Neural progenitor cell (in vitro differentiated cells): ENCODE measurements around the gene LRRC10. TPM values are rescaled to one million over a fixed set of nuclear protein-coding genes. Genes with fewer than 3 reads are reported as not detected.

ENCODE experiments used
- DNase-seq: peaks from one replicate; pipeline ENCODE4 v3.0.0-alpha.2; 2016; ENCODE audit warnings: low spot score
- H2AFZ ChIP-seq: fragments of 200-600 bp; sonication (generic); replicated peaks from 2 replicates; pipeline ENCODE4 v1.6.1; 2016; ENCODE audit warnings: antibody characterized with exemption
- H3F3A ChIP-seq: fragments of 200-600 bp; sonication (generic); 2 replicates; pipeline ENCODE4 v1.6.1; 2016; ENCODE audit warnings: antibody characterized with exemption, low read depth
- H3K27ac ChIP-seq: fragments of 200-600 bp; sonication (generic); 2 replicates; pipeline ENCODE4 v1.5.1; 2016; ENCODE audit warnings: mild to moderate bottlenecking
- H3K27me3 ChIP-seq: fragments of 200-600 bp; sonication (generic); 2 replicates; pipeline ENCODE4 v1.6.1; 2016; ENCODE audit warnings: mild to moderate bottlenecking, moderate library complexity
- H3K36me3 ChIP-seq: fragments of 200-600 bp; sonication (generic); 2 replicates; pipeline ENCODE4 v1.5.1; 2016
- H3K4me1 ChIP-seq: fragments of 200-600 bp; sonication (generic); 2 replicates; pipeline ENCODE4 v1.6.1; 2016; ENCODE audit warnings: mixed run types
- H3K4me2 ChIP-seq: fragments of 200-600 bp; sonication (generic); 2 replicates; pipeline ENCODE4 v1.6.1; 2016
- H3K4me3 ChIP-seq: fragments of 200-600 bp; sonication (generic); 2 replicates; pipeline ENCODE4 v1.5.1; 2016
- H3K79me2 ChIP-seq: fragments of 200-600 bp; sonication (generic); 2 replicates; pipeline ENCODE4 v1.6.1; 2016; ENCODE audit warnings: low read depth
- H3K9ac ChIP-seq: fragments of 200-600 bp; sonication (generic); 2 replicates; pipeline ENCODE4 v1.6.1; 2016
- H3K9me3 ChIP-seq: fragments of 200-600 bp; sonication (generic); 2 replicates; pipeline ENCODE4 v1.5.1; 2016; ENCODE audit warnings: low read depth
- H4K20me1 ChIP-seq: fragments of 200-600 bp; sonication (generic); 2 replicates; pipeline ENCODE4 v1.6.1; 2016; ENCODE audit warnings: low read depth
- H3K27ac Mint-ChIP-seq: 3 replicates; pipeline ENCODE4 v1.8.0; 2021; ENCODE audit warnings: mixed read lengths
- H3K27me3 Mint-ChIP-seq: 2 replicates; pipeline ENCODE4 v1.8.0; 2022; ENCODE audit warnings: low read depth, mild to moderate bottlenecking, inconsistent platforms, moderate library complexity, mixed read lengths; ENCODE audit not compliant: insufficient read depth
- H3K36me3 Mint-ChIP-seq: 3 replicates; pipeline ENCODE4 v1.8.0; 2021; ENCODE audit warnings: mixed read lengths
- H3K4me1 Mint-ChIP-seq: 3 replicates; pipeline ENCODE4 v1.8.0; 2021; ENCODE audit warnings: mixed read lengths
- H3K4me3 Mint-ChIP-seq: 3 replicates; pipeline ENCODE4 v1.8.0; 2021; ENCODE audit warnings: mild to moderate bottlenecking, moderate library complexity, mixed read lengths
- H3K9me3 Mint-ChIP-seq: 3 replicates; pipeline ENCODE4 v1.8.0; 2020; ENCODE audit warnings: mixed read lengths
- EZH2 ChIP-seq: fragments of 200-600 bp; sonication (generic); IDR thresholded peaks from 2 replicates; pipeline ENCODE4 v1.6.1; 2017; ENCODE audit warnings: antibody characterized with exemption, mild to moderate bottlenecking, moderate library complexity
- EZH2phosphoT487 ChIP-seq: fragments of 200-600 bp; sonication (generic); IDR thresholded peaks from 2 replicates; pipeline ENCODE4 v1.6.1; 2017; ENCODE audit warnings: antibody characterized with exemption
- total RNA-seq: library from RNA; depleted of rRNA; stranded (reverse); fragments of >200 nt; gene quantifications from 2 replicates; pipeline ENCODE4 v1.2.3, GENCODE V29; 2015; ENCODE audit warnings: low replicate concordance
- TF ChIP-seq, protein P1 (sequence below): fragments of 200-600 bp; sonication (generic); IDR thresholded peaks from 2 replicates; pipeline ENCODE4 v1.5.1; 2017; ENCODE audit warnings: antibody characterized with exemption, mild to moderate bottlenecking

LRRC10 gene
- total RNA-seq, 1 donor from 2014 or later = not detected

DNA sequence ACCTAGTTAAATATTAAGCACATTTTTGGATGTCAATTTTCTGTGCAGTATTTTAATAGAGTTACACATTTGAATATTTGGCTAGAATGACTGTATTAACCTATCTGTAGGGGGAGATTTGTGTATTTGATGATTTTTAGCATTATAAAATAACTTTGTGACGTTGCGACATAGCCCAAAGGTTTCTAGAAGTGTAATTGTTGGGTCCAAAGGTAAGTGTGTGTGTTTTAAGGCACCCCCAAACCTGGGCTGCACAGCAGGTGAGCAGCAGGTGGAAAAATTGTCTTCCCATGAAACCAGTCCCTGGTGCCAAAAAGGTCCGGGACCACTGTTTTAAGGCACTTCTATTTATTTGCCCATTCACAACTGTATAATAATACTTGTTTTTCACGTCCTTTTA is 22.2 kb downstream of the LRRC10 start:
- H3K9me3 Mint-ChIP-seq = no peaks in the 10 kb centered on the region
- H3K4me1 Mint-ChIP-seq = peaks cover 11% of the 10 kb centered on the region
- DNase-seq = no peak
- no peak overlapping the region for H3K27ac ChIP-seq
- no peaks in the 10 kb centered on the region for H3K27me3 ChIP-seq
- H3K4me1 ChIP-seq = peaks cover 16% of the 10 kb centered on the region
- peaks cover 26% of the 10 kb centered on the region for H3F3A ChIP-seq
- peaks cover 65% of the 10 kb centered on the region for H3K79me2 ChIP-seq
- no peak overlapping the region for H2AFZ ChIP-seq
- H3K4me2 ChIP-seq = no peak overlapping the region
- TF ChIP-seq, protein P1, sequence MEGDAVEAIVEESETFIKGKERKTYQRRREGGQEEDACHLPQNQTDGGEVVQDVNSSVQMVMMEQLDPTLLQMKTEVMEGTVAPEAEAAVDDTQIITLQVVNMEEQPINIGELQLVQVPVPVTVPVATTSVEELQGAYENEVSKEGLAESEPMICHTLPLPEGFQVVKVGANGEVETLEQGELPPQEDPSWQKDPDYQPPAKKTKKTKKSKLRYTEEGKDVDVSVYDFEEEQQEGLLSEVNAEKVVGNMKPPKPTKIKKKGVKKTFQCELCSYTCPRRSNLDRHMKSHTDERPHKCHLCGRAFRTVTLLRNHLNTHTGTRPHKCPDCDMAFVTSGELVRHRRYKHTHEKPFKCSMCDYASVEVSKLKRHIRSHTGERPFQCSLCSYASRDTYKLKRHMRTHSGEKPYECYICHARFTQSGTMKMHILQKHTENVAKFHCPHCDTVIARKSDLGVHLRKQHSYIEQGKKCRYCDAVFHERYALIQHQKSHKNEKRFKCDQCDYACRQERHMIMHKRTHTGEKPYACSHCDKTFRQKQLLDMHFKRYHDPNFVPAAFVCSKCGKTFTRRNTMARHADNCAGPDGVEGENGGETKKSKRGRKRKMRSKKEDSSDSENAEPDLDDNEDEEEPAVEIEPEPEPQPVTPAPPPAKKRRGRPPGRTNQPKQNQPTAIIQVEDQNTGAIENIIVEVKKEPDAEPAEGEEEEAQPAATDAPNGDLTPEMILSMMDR = no peak
- TF ChIP-seq EZH2 (no peak), EZH2phosphoT487 (no peak)
- no peak overlapping the region for H3K27ac Mint-ChIP-seq
- H3K4me3 Mint-ChIP-seq = no peak overlapping the region
- peaks cover 15% of the 10 kb centered on the region for H4K20me1 ChIP-seq
- H3K27me3 Mint-ChIP-seq = peaks cover 2% of the 10 kb centered on the region
- H3K4me3 ChIP-seq = no peak overlapping the region
- peaks cover 49% of the 10 kb centered on the region for H3K36me3 ChIP-seq
- H3K9ac ChIP-seq = no peak overlapping the region
- H3K36me3 Mint-ChIP-seq = peaks cover 36% of the 10 kb centered on the region
- H3K9me3 ChIP-seq = no peaks in the 10 kb centered on the region

DNA sequence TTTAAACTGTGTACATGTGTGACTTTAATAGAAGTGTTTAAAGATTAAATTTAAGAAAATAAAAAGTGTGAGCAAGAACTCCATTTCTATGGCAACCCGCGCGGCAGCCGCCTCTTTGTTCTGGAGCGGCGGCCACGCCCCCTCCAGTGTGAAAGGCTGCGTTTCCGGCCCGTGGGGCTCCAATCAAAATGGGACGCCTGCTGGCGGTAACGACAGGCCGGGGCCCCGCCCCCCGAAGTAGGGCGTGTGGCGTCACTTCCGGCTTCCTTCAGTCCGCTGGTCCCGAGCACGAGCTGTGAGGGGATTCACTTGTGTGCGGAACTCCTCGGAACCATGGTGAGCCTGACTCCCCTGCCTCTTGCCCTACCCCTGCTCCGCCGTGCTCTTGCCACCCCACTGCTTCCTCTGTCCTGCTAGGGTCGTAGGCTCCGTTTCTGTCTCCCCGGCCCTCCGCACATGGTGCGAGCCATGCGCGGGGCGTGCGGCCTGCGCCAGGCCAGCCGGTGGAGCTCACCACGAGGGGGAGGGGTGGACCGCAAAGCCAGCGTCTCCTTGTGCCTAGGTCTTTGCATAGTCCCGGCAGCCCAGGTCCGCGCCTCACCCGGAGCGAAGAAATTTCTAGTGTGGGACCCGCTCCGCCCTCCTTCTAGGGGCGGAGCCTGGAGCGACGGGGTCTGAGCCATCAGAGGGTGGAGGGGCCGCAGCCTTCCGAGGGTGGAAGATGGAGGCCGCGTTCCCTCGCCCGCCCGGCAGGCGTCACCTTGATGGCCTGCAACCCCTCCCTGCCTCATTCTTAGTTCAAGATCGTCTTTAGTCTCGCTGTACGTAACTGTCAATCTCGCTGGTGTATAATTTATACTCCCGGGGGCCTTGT is 25.3 kb downstream of the LRRC10 start, which contains the start of gene CCT2:
Gene CCT2, plus strand, starts transcription at position 271 of the 874 bp plus-strand sequence. Its CDS starts 63 bp downstream, at position 334.
- H3K9ac ChIP-seq = peak within 1 kb of the TSS; percentile 71

DNA sequence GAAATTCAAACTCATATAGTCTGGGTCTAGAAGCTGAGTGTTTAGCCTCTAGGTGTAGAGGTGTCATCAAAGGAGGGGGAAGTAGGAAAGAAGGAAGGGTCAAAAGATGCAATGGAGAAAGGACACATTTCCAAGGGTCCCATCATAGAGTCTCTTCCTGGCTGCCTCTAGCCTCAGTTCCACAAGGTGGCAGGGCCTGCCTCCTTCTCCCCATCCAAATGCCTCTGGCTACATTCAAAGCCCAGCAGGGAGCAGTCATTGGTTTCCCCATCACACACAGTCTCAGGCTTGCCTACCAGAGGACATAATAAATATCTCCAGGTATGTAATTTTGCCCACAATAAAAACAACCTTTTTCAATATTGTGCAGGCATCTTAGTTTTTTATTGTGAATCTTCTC is 27.5 kb downstream of the LRRC10 start:
- H3K27me3 ChIP-seq = no peaks in the 10 kb centered on the region
- H3K9me3 ChIP-seq = no peaks in the 10 kb centered on the region
- H3K9ac ChIP-seq = no peak overlapping the region
- H3K79me2 ChIP-seq = peaks cover 29% of the 10 kb centered on the region
- Mint-ChIP-seq H3K4me3 (no peak overlapping the region), H3K27me3 (no peaks in the 10 kb centered on the region), H3K9me3 (no peaks in the 10 kb centered on the region), H3K36me3 (peaks cover 5% of the 10 kb centered on the region), H3K4me1 (peaks cover 17% of the 10 kb centered on the region), H3K27ac (no peak overlapping the region)
- H3K27ac ChIP-seq = no peak overlapping the region
- peak overlapping the region; percentile 62 for H2AFZ ChIP-seq
- H3K4me2 ChIP-seq = no peak overlapping the region
- H3K4me3 ChIP-seq = no peak overlapping the region
- peaks cover 41% of the 10 kb centered on the region for H3F3A ChIP-seq
- TF ChIP-seq, protein P1 = peak; percentile 36
- TF ChIP-seq EZH2phosphoT487 (no peak), EZH2 (no peak)
- DNase-seq = peak; percentile 55
- H3K36me3 ChIP-seq = peaks cover 16% of the 10 kb centered on the region
- peaks cover 15% of the 10 kb centered on the region for H4K20me1 ChIP-seq
- peaks cover 16% of the 10 kb centered on the region for H3K4me1 ChIP-seq

More for the DNA sequence above, 25.3 kb downstream of the LRRC10 start, which contains the start of gene CCT2:
- DNase-seq = peak; percentile 99
- Histone ChIP-seq H3K36me3 (peaks cover 34% of the 10 kb centered on the region), H4K20me1 (peaks cover 15% of the 10 kb centered on the region), H3K4me2 (peak within 1 kb of the TSS; percentile 92), H3K27me3 (no peaks in the 10 kb centered on the region), H3K4me3 (peak within 1 kb of the TSS; percentile 75), H2AFZ (peak within 1 kb of the TSS; percentile 54), H3K4me1 (peaks cover 16% of the 10 kb centered on the region), H3K79me2 (peaks cover 50% of the 10 kb centered on the region), H3K27ac (peak within 1 kb of the TSS; percentile 91), H3K9me3 (no peaks in the 10 kb centered on the region), H3F3A (peaks cover 29% of the 10 kb centered on the region)
- no peak for TF ChIP-seq EZH2
- TF ChIP-seq, protein P1 = peak; percentile 51
- H3K27ac Mint-ChIP-seq = peak within 1 kb of the TSS; percentile 90
- no peaks in the 10 kb centered on the region for H3K9me3 Mint-ChIP-seq
- H3K4me1 Mint-ChIP-seq = peaks cover 11% of the 10 kb centered on the region
- no peaks in the 10 kb centered on the region for H3K27me3 Mint-ChIP-seq
- H3K36me3 Mint-ChIP-seq = peaks cover 21% of the 10 kb centered on the region
- H3K4me3 Mint-ChIP-seq = peak within 1 kb of the TSS; percentile 94
